K562 (cell line): ENCODE results near the gene MAP1S.

ENCODE experiments used
- ARNT ChIP-seq, 2 experiments: fragments of 450-650 bp; IDR thresholded peaks; 2 replicates each; pipeline ENCODE4 v1.6.1; 2016; ENCODE audit warnings: mild to moderate bottlenecking in 1 of 2
- ELF4 ChIP-seq: fragments of 450-650 bp; formaldehyde crosslinking; IDR thresholded peaks from 2 replicates; pipeline ENCODE4 v1.4.0; 2022; ENCODE audit warnings: missing genetic modification characterization
- POLR2AphosphoS5 ChIP-seq: IDR thresholded peaks from 2 replicates; pipeline ENCODE4 v1.6.1; 2011; ENCODE audit warnings: mild to moderate bottlenecking, low read depth, low read length, moderate library complexity; ENCODE audit not compliant: control insufficient read depth, insufficient read depth
- POU5F1 ChIP-seq: fragments of 150-350 bp; IDR thresholded peaks from 2 replicates; pipeline ENCODE4 v1.6.1; 2014; ENCODE audit warnings: borderline replicate concordance, low read length, low read depth, mild to moderate bottlenecking; ENCODE audit not compliant: partially characterized antibody
- TARDBP ChIP-seq: fragments of 450-650 bp; IDR thresholded peaks from 2 replicates; pipeline ENCODE4 v1.6.1; 2016
- TF ChIP-seq, protein P1 (sequence below): fragments of 200-800 bp; sonication (Bioruptor generic); IDR thresholded peaks from 2 replicates; pipeline ENCODE4 v1.6.1; 2017; ENCODE audit warnings: missing genetic modification characterization, missing compliant biosample characterization
- TF ChIP-seq, protein P2 (sequence below), 2 experiments: fragments of 450-650 bp; formaldehyde crosslinking in 1 of 2; IDR thresholded peaks; 2 replicates each; pipeline versions ENCODE4 v1.4.0 to v1.6.1; 2014 to 2020; ENCODE audit warnings: mild to moderate bottlenecking in 2 of 2, borderline replicate concordance in 1 of 2, low read depth in 1 of 2

DNA sequence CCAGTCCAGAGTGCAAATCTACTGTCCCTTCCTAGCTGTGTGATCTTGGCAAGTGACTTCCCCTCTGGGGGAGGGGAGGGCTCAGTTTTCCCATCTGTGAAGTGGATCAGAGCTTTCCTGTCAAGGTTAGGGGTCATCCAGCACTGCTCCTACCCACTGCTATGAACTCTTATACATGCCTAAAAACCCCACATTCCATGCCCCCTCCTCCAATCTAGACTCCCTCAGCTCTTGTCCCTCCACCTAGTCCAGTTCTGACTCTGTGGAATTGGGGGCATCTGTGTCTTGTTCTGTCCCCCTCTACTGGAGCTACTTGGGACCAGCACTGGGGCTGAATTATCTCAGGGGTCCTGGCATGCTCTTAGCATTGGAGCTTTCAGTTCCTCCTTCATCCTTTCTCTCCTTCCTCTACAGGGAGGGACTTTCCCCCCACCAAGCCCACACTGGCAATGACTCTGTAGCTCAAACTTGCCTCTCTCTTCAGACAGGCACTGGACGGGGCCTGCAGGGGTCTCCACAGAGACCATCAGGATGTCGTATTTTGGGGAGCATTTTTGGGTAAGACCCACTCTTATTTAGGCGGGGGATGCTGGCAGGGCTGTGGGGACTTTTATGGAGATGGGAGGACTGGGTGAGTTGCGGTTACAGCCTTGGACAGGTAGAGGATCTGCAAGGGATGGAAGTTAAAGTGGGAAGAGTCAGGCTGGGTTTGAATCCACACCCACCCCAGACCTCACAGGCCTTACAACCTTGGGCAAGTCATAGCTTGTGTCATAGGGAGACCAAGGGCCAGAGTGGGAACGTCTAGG lies 35.6 kb downstream of the MAP1S start:
- TF ChIP-seq, protein P1, sequence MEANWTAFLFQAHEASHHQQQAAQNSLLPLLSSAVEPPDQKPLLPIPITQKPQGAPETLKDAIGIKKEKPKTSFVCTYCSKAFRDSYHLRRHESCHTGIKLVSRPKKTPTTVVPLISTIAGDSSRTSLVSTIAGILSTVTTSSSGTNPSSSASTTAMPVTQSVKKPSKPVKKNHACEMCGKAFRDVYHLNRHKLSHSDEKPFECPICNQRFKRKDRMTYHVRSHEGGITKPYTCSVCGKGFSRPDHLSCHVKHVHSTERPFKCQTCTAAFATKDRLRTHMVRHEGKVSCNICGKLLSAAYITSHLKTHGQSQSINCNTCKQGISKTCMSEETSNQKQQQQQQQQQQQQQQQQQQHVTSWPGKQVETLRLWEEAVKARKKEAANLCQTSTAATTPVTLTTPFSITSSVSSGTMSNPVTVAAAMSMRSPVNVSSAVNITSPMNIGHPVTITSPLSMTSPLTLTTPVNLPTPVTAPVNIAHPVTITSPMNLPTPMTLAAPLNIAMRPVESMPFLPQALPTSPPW (CRISPR knock-in tag): no peak
- TF ChIP-seq, protein P2, sequence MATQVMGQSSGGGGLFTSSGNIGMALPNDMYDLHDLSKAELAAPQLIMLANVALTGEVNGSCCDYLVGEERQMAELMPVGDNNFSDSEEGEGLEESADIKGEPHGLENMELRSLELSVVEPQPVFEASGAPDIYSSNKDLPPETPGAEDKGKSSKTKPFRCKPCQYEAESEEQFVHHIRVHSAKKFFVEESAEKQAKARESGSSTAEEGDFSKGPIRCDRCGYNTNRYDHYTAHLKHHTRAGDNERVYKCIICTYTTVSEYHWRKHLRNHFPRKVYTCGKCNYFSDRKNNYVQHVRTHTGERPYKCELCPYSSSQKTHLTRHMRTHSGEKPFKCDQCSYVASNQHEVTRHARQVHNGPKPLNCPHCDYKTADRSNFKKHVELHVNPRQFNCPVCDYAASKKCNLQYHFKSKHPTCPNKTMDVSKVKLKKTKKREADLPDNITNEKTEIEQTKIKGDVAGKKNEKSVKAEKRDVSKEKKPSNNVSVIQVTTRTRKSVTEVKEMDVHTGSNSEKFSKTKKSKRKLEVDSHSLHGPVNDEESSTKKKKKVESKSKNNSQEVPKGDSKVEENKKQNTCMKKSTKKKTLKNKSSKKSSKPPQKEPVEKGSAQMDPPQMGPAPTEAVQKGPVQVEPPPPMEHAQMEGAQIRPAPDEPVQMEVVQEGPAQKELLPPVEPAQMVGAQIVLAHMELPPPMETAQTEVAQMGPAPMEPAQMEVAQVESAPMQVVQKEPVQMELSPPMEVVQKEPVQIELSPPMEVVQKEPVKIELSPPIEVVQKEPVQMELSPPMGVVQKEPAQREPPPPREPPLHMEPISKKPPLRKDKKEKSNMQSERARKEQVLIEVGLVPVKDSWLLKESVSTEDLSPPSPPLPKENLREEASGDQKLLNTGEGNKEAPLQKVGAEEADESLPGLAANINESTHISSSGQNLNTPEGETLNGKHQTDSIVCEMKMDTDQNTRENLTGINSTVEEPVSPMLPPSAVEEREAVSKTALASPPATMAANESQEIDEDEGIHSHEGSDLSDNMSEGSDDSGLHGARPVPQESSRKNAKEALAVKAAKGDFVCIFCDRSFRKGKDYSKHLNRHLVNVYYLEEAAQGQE (IDR thresholded peaks at IDR 0.05; ENCODE audit: borderline replicate concordance): no peak
- TF ChIP-seq, protein P2 (CRISPR knock-in tag; IDR thresholded peaks at IDR 0.05; ENCODE audit: low read depth): no peak
- TF ChIP-seq POU5F1 (no peak), ARNT (IDR thresholded peaks at IDR 0.05) (no peak), TARDBP (no peak), POLR2AphosphoS5 (no peak), ELF4 (CRISPR knock-in tag) (no peak)
